ENCODE measurements around the gene KLHL3.

KLHL3 gene

GRCh38 chr5:137705106-137705505 is 30.8 kb downstream of the KLHL3 start:
- no peak for ATAC-seq

GRCh38 chr5:137703565-137703964 is 32.3 kb downstream of the KLHL3 start:
- no peak for ATAC-seq

GRCh38 chr5:137700282-137700680 is 35.6 kb downstream of the KLHL3 start:
- no peak for ATAC-seq

- no peak for ATAC-seq
Measured at GRCh38 chr5:137699336-137700281, 36.3 kb downstream of the KLHL3 start.

GRCh38 chr5:137696481-137696880 is 39.4 kb downstream of the KLHL3 start:
- peak; percentile 99 to 100 for ATAC-seq

GRCh38 chr5:137695651-137696428 is 40.0 kb downstream of the KLHL3 start:
- ATAC-seq = peak; percentile 22 to 33

- no peak for ATAC-seq
Measured at GRCh38 chr5:137693951-137694721, 41.8 kb downstream of the KLHL3 start.

- ATAC-seq = no peak
Measured at GRCh38 chr5:137693307-137693950, 42.5 kb downstream of the KLHL3 start.

GRCh38 chr5:137689306-137689705 is 46.6 kb downstream of the KLHL3 start:
- no peak for ATAC-seq

- no peak for ATAC-seq
Measured at GRCh38 chr5:137688210-137688840, 47.6 kb downstream of the KLHL3 start.

- ATAC-seq = no peak
Measured at GRCh38 chr5:137684761-137685160, 51.1 kb downstream of the KLHL3 start.

- ATAC-seq = no peak
Measured at GRCh38 chr5:137681191-137681590, 54.7 kb downstream of the KLHL3 start.

GRCh38 chr5:137679910-137680309 is 56.0 kb downstream of the KLHL3 start:
- no peak for ATAC-seq

GRCh38 chr5:137679195-137679594 is 56.7 kb downstream of the KLHL3 start:
- ATAC-seq = no peak

- ATAC-seq = no peak
Measured at GRCh38 chr5:137672881-137673280, 63.0 kb downstream of the KLHL3 start.

GRCh38 chr5:137672001-137672400 is 63.9 kb downstream of the KLHL3 start:
- no peak for ATAC-seq

GRCh38 chr5:137669811-137670210 is 66.1 kb downstream of the KLHL3 start:
- ATAC-seq = no peak

GRCh38 chr5:137668637-137669036 is 67.3 kb downstream of the KLHL3 start:
- no peak for ATAC-seq

- ATAC-seq = no peak
Measured at GRCh38 chr5:137667341-137667740, 68.5 kb downstream of the KLHL3 start.

- ATAC-seq = no peak
Measured at GRCh38 chr5:137666901-137667300, 69.0 kb downstream of the KLHL3 start.

GRCh38 chr5:137666461-137666850 is 69.4 kb downstream of the KLHL3 start:
- ATAC-seq = peak; percentile 61 to 62

All from activated CD4-positive, CD25-positive, alpha-beta regulatory T cell treated with anti-CD3 and anti-CD28 coated beads, Interleukin-2, amount 50 U/mL, for 24 hours (primary cell).